A549 (cell line): Measurements from ENCODE around the gene ZNF274. TPM values are rescaled to one million over a fixed set of nuclear protein-coding genes. Genes with fewer than 3 reads are reported as not detected.
"Not testable (repeated sequence)": the region's sequence is repeated elsewhere in the genome, so short reads cannot be mapped to it uniquely, and the experiment has no call there.

ENCODE experiments used
- ATAC-seq, 2 experiments: fragments of 200-7000 bp in 1 of 2; fragments of >200 bp in 1 of 2; cut with Nextera tagmentation in 1 of 2; cut with Tn5 transposase in 1 of 2; 3 replicates each; pipeline versions ENCODE4 v1.8.0 to v1.9.1; 2018 to 2020; ENCODE audit warnings: mild to moderate bottlenecking in 1 of 2, moderate library complexity in 1 of 2
- CTCF ChIA-PET: fragments of 300-600 bp; sonication (Branson Sonifier 250); formaldehyde crosslinking; extraction: SDS; loops from one replicate; lab custom pipeline; 2021; ENCODE audit warnings: antibody characterized with exemption, inconsistent platforms; lab: Yijun Ruan, JAX
- POLR2A ChIA-PET: fragments of 350-600 bp; formaldehyde crosslinking; extraction: SDS; loops from one replicate; lab custom pipeline; 2021; ENCODE audit warnings: antibody characterized with exemption, inconsistent platforms; lab: Yijun Ruan, JAX
- DNase-seq, 2 experiments: peaks; one replicate each; pipeline versions ENCODE4 v3.0.0 to v3.0.0-alpha.2; 2011 to 2016; ENCODE audit warnings: low read depth in 1 of 2, low spot score in 1 of 2
- FAIRE-seq: peaks from 2 replicates; lab custom pipeline; 2011; peaks lifted over from hg19 to GRCh38; lab: Jason Lieb, UNC
- H3K27ac ChIP-seq, 2 experiments: fragments of >200 bp; sonication (Bioruptor Twin); formaldehyde crosslinking; 3 replicates each; pipeline ENCODE4 v1.5.1; 2016 to 2017
- H3K4me1 ChIP-seq: fragments of >200 bp; sonication (Bioruptor Twin); formaldehyde crosslinking; 3 replicates; pipeline ENCODE4 v1.6.1; 2016
- H3K4me2 ChIP-seq: fragments of >200 bp; sonication (Bioruptor Twin); formaldehyde crosslinking; 3 replicates; pipeline ENCODE4 v1.6.1; 2016
- H3K4me3 ChIP-seq: fragments of >200 bp; sonication (Bioruptor Twin); formaldehyde crosslinking; 3 replicates; pipeline ENCODE4 v1.5.1; 2016
- H3K9me3 ChIP-seq: fragments of >200 bp; sonication (Bioruptor Twin); formaldehyde crosslinking; 3 replicates; pipeline ENCODE4 v1.6.1; 2016
- BCL3 ChIP-seq: fragments of >200 bp; sonication (Bioruptor Twin); formaldehyde crosslinking; IDR thresholded peaks from 3 replicates; pipeline ENCODE4 v1.6.1; 2016
- BHLHE40 ChIP-seq: IDR thresholded peaks from 2 replicates; pipeline ENCODE4 v1.6.1; 2012; ENCODE audit warnings: low read depth, low read length, inconsistent platforms
- CEBPB ChIP-seq, 2 experiments: fragments of >200 bp in 1 of 2; sonication (Bioruptor Twin) in 1 of 2; formaldehyde crosslinking in 1 of 2; IDR thresholded peaks; 2 replicates each; pipeline ENCODE4 v1.6.1; 2012 to 2016
- CHD2 ChIP-seq: fragments of 150-350 bp; IDR thresholded peaks from 2 replicates; pipeline ENCODE4 v1.6.1; 2014; ENCODE audit warnings: low read length; ENCODE audit not compliant: partially characterized antibody
- E2F6 ChIP-seq: IDR thresholded peaks from 2 replicates; pipeline ENCODE4 v1.6.1; 2012; ENCODE audit warnings: low read depth, borderline replicate concordance
- EHF ChIP-seq: fragments of 250-450 bp; sonication (Bioruptor Pico); IDR thresholded peaks from 2 replicates; pipeline ENCODE4 v1.5.0; 2020; ENCODE audit warnings: mild to moderate bottlenecking
- EHMT2 ChIP-seq: fragments of 200-600 bp; sonication (generic); IDR thresholded peaks from 2 replicates; pipeline ENCODE4 v1.6.1; 2016; ENCODE audit warnings: antibody characterized with exemption, low read depth, mild to moderate bottlenecking, moderate library complexity
- FOSB ChIP-seq: fragments of 250-450 bp; sonication (Bioruptor Pico); IDR thresholded peaks from 2 replicates; pipeline ENCODE4 v1.5.0; 2020; ENCODE audit warnings: mild to moderate bottlenecking, moderate library complexity
- FOXS1 ChIP-seq: fragments of 250-450 bp; sonication (Bioruptor Pico); IDR thresholded peaks from 2 replicates; pipeline ENCODE4 v1.5.0; 2020; ENCODE audit warnings: mild to moderate bottlenecking, moderate library complexity
- HES2 ChIP-seq: fragments of >200 bp; sonication (Bioruptor Twin); formaldehyde crosslinking; IDR thresholded peaks from 2 replicates; pipeline ENCODE4 v1.6.1; 2016
- HOXB13 ChIP-seq: fragments of 250-450 bp; sonication (Bioruptor Pico); IDR thresholded peaks from 2 replicates; pipeline ENCODE4 v1.5.0; 2020; ENCODE audit warnings: low read depth, mild to moderate bottlenecking, moderate library complexity
- JUN ChIP-seq, 2 experiments: fragments of >200 bp; sonication (Bioruptor Twin); formaldehyde crosslinking; IDR thresholded peaks; 2 replicates in 1 of 2; 3 replicates in 1 of 2; pipeline ENCODE4 v1.6.1; 2016 to 2017
- JUNB ChIP-seq: fragments of >200 bp; sonication (Bioruptor Twin); formaldehyde crosslinking; IDR thresholded peaks from 2 replicates; pipeline ENCODE4 v1.6.1; 2016
- KDM1A ChIP-seq: fragments of 200-600 bp; sonication (generic); IDR thresholded peaks from 2 replicates; pipeline ENCODE4 v1.6.1; 2016; ENCODE audit warnings: low read depth, mild to moderate bottlenecking
- KDM5A ChIP-seq: fragments of 200-600 bp; sonication (generic); IDR thresholded peaks from 2 replicates; pipeline ENCODE4 v1.6.1; 2016; ENCODE audit warnings: antibody characterized with exemption, mild to moderate bottlenecking
- MAX ChIP-seq: IDR thresholded peaks from 2 replicates; pipeline ENCODE4 v1.6.1; 2012
- MAZ ChIP-seq: fragments of 150-350 bp; IDR thresholded peaks from 2 replicates; pipeline ENCODE4 v1.6.1; 2014; ENCODE audit warnings: antibody characterized with exemption, low read depth, low read length, borderline replicate concordance
- PBX3 ChIP-seq: IDR thresholded peaks from 2 replicates; pipeline ENCODE4 v1.6.1; 2012
- POLR2A ChIP-seq: IDR thresholded peaks from 2 replicates; pipeline ENCODE4 v1.6.1; 2012; ENCODE audit warnings: mild to moderate bottlenecking, low read length
- RFX5 ChIP-seq: fragments of 450-650 bp; IDR thresholded peaks from 2 replicates; pipeline ENCODE4 v1.7.1; 2014; ENCODE audit warnings: antibody characterized with exemption, mild to moderate bottlenecking, moderate library complexity
- TFCP2L1 ChIP-seq: fragments of 250-450 bp; sonication (Bioruptor Pico); IDR thresholded peaks from 2 replicates; pipeline ENCODE4 v1.5.0; 2021; ENCODE audit warnings: mild to moderate bottlenecking
- TP53 ChIP-seq: fragments of 250-450 bp; sonication (Bioruptor Pico); IDR thresholded peaks from 2 replicates; pipeline ENCODE4 v1.5.0; 2021; ENCODE audit warnings: mild to moderate bottlenecking, moderate library complexity
- ZFP36 ChIP-seq: fragments of 450-650 bp; IDR thresholded peaks from 2 replicates; pipeline ENCODE4 v1.6.1; 2014; ENCODE audit warnings: borderline replicate concordance; ENCODE audit not compliant: partially characterized antibody
- ZSCAN20 ChIP-seq: fragments of 250-450 bp; sonication (Bioruptor Pico); IDR thresholded peaks from 2 replicates; pipeline ENCODE4 v1.8.0; 2022; ENCODE audit warnings: mild to moderate bottlenecking, moderate library complexity
- WGBS: methylation state at CpG from one replicate; pipeline ENCODE4 v1.1.6; 2017; ENCODE audit errors: missing lambda C conversion rate; 5-methylcytosine and 5-hydroxymethylcytosine counted together
- polyA plus RNA-seq, 4 experiments: library from polyadenylated mRNA; depleted of rRNA in 3 of 4; stranded (reverse); fragments of >200 nt; fragmentation: RNase III in 1 of 4; extraction: RNeasy Plus Mini Kit Qiagen cat#74134 plus additional on column Dnase treatment in 1 of 4; gene quantifications; 2 replicates in 3 of 4; 3 replicates in 1 of 4; pipeline ENCODE4 v1.2.3, GENCODE V29; 2011 to 2017

The ZNF274 gene
- polyA plus RNA-seq, 2 of the 4 experiments (the other 2 are of a cell fraction) = 15.8 to 28.7 TPM

- FAIRE-seq (peak; percentile 56), ATAC-seq (no peak), DNase-seq (no peak)
- TF ChIP-seq PBX3 (no peak), MAZ (no peak), ZFP36 (no peak), JUNB (no peak), KDM5A (no peak), EHMT2 (no peak), KDM1A (no peak)
- ChIA-PET POLR2A (no interaction called here), CTCF (interaction anchor here (1.1 kb wide), 1 partner anchor 9 kb away, joined by 3 read pairs; no protein-coding TSS in a partner anchor)
- H3K9me3 ChIP-seq = peaks cover 91% of the 10 kb centered on the region
- no peaks in the 10 kb centered on the region for H3K4me1 ChIP-seq
- WGBS = 60% methylated on average over 1 of the region's 1 CpG
- H3K4me3 ChIP-seq = no peak overlapping the region
- no peak overlapping the region for H3K27ac ChIP-seq
- H3K4me2 ChIP-seq = no peak overlapping the region
Observed at GRCh38 chr19:58134244-58134643, 48.6 kb upstream of the ZNF274 start.

- ATAC-seq = no peak
- FAIRE-seq = no peak
- Histone ChIP-seq H3K4me3 (no peak overlapping the region), H3K9me3 (peaks cover 79% of the 10 kb centered on the region), H3K4me2 (no peak overlapping the region), H3K27ac (no peak overlapping the region), H3K4me1 (no peaks in the 10 kb centered on the region)
- 60% methylated on average over 3 of the region's 3 CpGs for WGBS
- ChIA-PET POLR2A (interaction anchor here (0.7 kb wide), 1 partner anchor 170 kb away, joined by 5 read pairs; no protein-coding TSS in a partner anchor), CTCF (interaction anchor here (0.7 kb wide), 1 partner anchor 482 kb away, joined by 3 read pairs; no protein-coding TSS in a partner anchor)
- no peak for DNase-seq
- no peak for TF ChIP-seq TFCP2L1 (CRISPR knock-in tag)
- no peak for TF ChIP-seq BHLHE40
- no peak for TF ChIP-seq RFX5
- no peak for TF ChIP-seq MAZ
- no peak for TF ChIP-seq FOXS1
- TF ChIP-seq JUN (IDR thresholded peaks at IDR 0.05) = no peak
- TF ChIP-seq BCL3 = no peak
- no peak for TF ChIP-seq POLR2A
Observed at GRCh38 chr19:58145849-58146248, 37.0 kb upstream of the ZNF274 start.

- WGBS = 80% methylated on average over 1 of the region's 28 CpGs
Observed at GRCh38 chr19:58147475-58147874, 35.4 kb upstream of the ZNF274 start.

GRCh38 chr19:58150328-58150921, 32.4 kb upstream of the ZNF274 start, which contains the start of gene ZNF329:
Gene ZNF329, minus strand, starts transcription at chr19:58150789. Its CDS starts 21,286 bp downstream, at chr19:58129503.
- Histone ChIP-seq H3K4me1 (no peaks in the 10 kb centered on the region), H3K9me3 (peaks cover 79% of the 10 kb centered on the region), H3K4me3 (peak within 1 kb of the TSS; percentile 85), H3K27ac (peak within 1 kb of the TSS; percentile 80 to 88), H3K4me2 (peak within 1 kb of the TSS; percentile 78)
- 38% methylated on average over 38 of the region's 62 CpGs for WGBS
- ATAC-seq (peak; percentile 58 to 78), FAIRE-seq (no peak), DNase-seq (peak; percentile 71 to 85)
- no peak for TF ChIP-seq CHD2
- TF ChIP-seq HOXB13 (CRISPR knock-in tag) = no peak
- TF ChIP-seq CEBPB (IDR thresholded peaks at IDR 0.05) = no peak
- TF ChIP-seq E2F6 = peak; percentile 59; the same call in 1 of the 2 replicates
- TF ChIP-seq HES2 = no peak
- TF ChIP-seq MAX = no peak
- TF ChIP-seq EHF (CRISPR knock-in tag) = no peak
- TF ChIP-seq FOSB (CRISPR knock-in tag) = no peak
- no peak for TF ChIP-seq TP53
- TF ChIP-seq KDM5A = peak; percentile 30; the same call in 1 of the 2 replicates
- TF ChIP-seq JUN (IDR thresholded peaks at IDR 0.05) = 0 out of 5 replicates have a peak, but pooled peaks of 1 of the 2 experiments have one; percentile 30
- no peak for TF ChIP-seq ZSCAN20 (CRISPR knock-in tag)
- TF ChIP-seq POLR2A = peak; percentile 50
- ChIA-PET CTCF (no interaction called here), POLR2A (interaction anchor here (1.0 kb wide), 1 partner anchor 33 kb away, joined by 3 read pairs; the partner anchor contains the start of gene ZNF274)

More at GRCh38 chr19:58147475-58147874, 35.4 kb upstream of the ZNF274 start:
- H3K9me3 ChIP-seq = peaks cover 80% of the 10 kb centered on the region
- H3K4me2 ChIP-seq, H3K27ac ChIP-seq, H3K4me1 ChIP-seq, FAIRE-seq, CTCF ChIA-PET, H3K4me3 ChIP-seq, DNase-seq, ATAC-seq, POLR2A ChIA-PET: not testable (repeated sequence)
